ENCODE results near the gene MRPS24.
"Not testable (repeated sequence)": the region's sequence is repeated elsewhere in the genome, so short reads cannot be mapped to it uniquely, and the experiment has no call there.

Gene MRPS24

DNA sequence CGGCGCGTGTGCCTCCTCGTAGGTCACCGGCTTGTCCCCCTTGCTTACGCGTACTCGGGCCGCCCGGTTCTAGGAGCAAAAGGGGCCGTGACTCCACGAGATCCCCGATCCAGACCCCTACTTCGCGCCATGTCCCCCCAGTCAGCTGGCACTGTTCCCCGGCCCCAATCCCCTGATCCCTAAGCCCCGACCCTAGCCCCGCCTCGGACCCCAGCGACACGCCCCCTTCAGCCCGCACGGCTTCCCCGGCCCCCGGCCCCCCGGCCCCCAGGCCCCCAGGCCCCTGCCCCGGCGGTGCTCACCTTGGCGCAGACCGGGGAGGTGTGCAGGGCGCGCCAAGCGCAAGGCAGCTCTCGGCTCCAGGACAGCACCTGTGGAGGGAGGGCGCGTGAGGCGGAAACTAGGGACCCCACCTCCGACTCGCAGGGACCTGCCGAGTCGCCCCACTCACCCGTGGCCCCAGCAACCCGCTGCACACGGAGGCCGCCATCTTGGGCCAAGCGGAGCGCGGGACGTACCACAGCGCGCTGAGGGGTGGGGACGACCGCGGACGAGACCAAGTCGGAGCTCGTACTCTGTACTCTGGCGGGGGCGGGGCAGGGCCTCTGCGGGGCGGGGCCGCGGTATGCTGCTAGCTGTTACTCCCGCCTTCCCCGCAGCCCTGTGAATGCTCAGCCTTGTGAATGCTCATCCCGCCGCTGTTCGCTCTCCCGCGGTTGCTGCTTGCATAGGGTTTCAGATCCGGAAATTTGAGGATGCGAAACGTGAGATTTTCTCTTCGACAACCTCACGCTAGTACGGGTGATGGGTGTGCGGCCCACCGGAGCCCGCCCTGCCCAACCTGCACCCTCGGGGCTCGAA lies at the start of gene MRPS24:
TSS of gene MRPS24 (minus strand) at position 512 of the 861 bp plus-strand sequence. CDS start at position 490, 22 bp downstream.
- DNase-seq (ENCODE audit: low read depth) = peak; percentile 90

DNA sequence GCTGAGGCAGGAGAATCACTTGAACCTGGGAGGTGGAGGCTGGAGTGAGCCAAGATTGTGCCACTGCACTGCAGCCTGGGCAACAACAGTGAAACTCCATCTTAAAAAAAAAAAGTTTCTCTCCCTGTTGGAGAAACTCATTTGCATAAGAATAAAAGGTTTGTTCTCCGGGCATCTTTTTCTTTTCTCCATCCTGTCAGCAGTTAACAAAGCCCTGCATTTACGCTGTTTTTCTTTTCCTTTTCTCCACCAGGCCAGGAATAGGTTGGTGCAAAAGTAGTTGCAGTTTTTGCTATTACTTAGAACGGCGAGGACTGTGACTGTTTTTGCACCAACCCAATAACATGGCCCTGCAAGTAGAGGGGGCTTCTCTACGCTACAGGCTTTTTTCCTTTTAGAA lies 46.6 kb upstream of the MRPS24 start:
- DNase-seq (ENCODE audit: low read depth) = no peak

DNA sequence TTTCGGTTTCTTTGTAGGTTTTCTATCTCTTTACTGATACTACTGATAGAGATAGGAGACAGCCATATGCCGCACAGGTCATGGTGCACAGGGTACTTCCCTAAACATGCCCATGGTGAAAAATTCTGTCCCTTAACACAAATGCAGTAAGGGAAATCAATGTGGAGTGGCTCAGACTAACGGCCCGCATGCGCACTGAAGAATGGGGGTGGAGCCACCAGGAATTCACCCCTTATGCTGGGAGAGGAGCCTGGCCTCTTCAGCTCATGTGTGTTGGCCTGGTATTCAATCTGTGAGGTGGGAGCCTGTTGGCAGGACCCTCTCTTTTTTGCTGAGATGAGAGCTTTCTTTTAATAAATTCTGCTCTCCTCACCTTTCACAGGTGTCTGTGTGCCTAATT lies 45.5 kb upstream of the MRPS24 start:
- no peak for DNase-seq (ENCODE audit: low read depth)

DNA sequence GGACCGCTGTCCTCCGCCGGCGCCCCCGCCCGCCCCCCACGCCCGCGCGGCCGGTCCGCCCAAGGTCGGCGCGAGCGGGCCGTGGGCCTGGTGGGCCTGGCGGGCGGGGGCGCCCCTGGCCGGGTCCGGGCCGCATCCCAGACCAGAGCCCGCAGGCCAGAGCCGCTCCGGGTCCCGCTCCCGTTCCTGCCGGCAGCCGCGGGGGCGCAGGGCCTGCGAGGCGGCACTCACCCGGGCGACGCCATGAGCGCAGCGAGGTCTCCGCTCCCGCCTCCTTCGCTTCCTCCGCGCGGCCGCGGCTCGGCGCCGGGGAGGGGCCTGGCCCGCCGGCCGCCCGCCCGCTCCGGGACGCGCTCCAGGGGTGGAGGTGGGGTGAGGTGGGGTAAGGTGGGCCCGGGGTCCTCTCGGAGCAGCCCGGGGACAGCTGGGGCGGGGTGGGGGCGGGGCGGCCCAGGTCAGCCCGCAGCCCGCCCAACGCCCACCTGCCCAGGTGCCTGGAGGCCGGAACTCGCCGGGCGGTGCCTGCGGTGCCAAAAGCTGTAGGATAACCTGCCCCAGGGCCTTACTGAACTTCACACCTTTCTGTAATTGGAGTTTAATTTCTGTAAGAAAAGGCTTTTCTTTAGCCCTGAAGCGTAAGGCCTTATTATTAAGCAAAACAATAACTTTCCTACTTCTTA lies 37.2 kb upstream of the MRPS24 start, which contains the start of gene URGCP:
TSS of gene URGCP (minus strand) at position 266 of the 680 bp plus-strand sequence. CDS start at position 245, 21 bp downstream.
- DNase-seq (ENCODE audit: low read depth) = peak; percentile 34

DNA sequence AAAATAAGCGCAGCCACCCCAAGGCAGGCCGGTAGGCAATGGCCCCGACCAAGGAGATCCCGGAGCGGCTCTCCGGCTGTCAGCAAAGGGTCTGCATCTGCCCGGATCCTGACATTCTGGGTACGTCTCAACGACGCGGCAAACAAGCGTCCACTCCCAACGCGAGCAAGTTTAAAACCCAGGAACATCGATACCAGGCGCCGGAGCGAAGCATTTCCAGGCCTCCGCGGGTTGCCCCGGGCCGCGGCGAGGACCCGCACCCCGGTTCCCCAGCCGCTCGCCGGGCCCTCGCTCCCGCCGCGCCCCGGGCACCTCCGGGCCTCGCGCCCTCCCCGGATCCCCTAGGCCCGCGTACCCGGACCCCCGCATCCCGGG lies 36.6 kb upstream of the MRPS24 start:
- DNase-seq (ENCODE audit: low read depth) = peak; percentile 4

DNA sequence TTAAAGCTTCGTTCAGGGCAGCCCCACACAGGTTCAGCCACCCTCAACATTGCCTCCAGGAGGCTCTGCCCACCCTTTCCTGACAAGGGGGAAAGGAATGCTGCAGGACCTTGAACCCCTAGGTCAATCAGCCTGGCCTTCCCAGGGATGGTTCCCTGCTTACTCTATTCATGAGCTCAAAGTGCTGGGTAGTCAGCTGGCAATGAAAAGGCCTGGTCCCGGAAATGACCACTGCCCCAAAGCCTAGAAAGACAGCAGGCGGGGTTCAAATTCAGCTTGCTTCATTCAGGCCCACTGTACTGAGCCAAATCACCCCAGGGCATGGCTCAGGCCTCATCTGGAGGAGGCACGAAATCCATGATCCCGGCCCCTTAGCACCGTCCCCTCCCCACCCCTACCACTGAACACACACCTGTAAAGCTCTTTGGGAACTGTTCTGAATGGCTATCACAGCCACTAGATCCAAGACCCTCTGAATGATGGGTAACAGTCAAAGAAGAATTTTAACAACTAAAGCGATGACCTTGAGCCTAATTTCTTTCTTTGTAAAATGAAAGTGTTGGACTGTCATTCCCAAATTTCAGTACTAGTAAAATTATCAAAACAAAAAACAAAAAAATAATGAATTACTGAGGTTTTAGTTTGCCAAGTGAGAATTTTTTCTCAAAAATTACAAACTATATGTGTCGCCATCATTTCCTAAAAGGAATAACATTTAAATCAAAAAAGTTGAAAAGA lies 36.1 kb upstream of the MRPS24 start:
- DNase-seq (ENCODE audit: low read depth) = no peak

DNA sequence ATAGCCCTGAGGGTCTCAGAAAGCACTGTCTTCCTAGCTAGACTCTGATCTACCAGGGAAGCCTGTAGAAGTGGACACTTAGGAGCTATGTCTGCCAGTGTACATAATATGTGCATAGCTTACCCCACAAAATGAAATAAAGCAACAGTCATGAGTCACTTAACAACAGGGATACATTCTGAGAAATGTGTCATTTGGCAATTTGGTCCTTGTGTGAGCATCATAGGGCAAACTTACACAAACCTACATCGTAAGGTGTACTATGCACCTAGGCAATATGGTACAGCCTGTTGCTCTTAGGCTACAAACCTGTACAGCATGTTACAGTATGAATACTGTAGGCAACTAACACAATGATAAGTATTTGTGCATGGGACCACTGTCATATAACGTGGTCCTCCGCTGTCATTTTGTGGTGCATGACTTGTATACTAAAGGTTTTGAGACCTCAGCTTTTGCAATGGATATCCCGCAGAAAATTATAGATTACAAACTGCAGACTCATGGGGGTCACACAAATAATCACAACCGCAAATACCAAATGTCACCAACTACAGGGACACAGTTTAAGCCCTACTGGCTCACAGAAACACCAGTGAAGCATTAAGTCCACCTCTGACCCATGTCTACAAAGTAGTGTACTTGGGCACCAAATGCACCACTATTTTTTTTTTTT lies 35.4 kb upstream of the MRPS24 start:
- no peak for DNase-seq (ENCODE audit: low read depth)

DNA sequence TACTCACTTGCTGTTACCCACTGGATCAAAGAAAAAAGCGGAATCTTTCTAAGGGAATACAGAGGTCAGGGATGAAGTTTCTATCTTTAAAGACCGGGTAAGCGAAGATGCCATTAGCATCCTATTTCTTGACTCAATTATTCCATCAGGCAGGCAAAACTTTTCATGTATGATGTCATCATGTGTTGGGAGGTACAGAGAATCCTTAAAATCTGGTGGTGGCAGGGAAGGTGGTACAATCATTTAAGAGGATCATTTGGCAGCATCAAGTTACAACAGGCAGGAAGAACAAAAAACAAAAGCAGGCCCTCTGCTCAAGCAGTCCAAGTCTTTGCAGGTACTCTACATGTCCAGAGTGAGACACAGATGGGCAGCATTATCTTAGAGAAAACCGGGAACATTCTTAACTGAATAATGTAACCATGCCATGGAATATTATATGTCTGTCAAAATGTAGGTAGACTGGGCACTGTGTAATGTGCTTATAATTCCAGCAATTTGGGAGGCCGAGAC lies 33.3 kb upstream of the MRPS24 start:
- no peak for DNase-seq (ENCODE audit: low read depth)

DNA sequence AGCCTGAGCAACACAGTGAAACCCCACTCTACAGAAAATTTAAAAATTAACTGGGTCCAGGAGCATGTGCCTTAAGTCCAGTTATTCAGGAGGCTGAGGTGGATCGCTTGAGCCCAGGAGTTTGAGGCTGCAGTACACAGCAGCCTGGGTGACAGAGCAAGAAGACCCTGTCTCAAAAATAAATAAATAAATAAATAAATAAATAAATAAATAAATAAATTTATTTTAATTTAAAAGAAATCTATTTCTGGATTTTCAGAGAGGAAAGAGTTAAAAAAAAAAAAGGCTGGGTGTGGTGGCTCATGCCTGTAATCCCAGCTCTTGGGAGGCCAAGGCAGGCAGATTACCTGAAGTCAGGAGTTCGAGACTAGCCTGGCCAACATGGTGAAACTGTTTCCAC lies 29.3 kb upstream of the MRPS24 start:
- not testable (repeated sequence) for DNase-seq (ENCODE audit: low read depth)

DNA sequence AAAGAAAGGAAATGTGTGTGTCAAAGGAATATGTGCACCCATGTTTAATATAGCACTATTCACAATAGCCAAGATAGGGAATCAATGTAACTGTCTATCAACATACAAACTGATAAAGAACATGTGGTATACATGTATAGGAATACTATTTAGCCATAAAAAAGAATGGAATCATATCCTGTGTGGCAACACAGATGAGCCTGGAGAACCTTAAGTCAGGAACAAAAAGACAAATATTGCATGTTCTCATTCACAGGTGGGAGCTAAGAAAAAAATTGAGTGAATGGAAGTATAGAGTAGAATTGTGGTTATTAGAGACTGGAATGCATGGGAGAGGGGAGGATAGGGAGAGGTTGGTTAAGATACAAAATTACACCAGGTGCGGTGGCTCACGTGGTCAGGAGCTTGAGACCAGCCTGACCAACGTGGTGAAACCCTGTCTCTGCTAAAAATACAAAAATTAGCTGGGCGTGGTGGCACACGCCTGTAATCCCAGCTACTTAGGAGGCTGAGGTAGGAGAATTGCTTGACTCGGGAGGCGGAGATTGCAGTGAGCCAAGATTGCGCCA lies 26.6 kb upstream of the MRPS24 start:
- DNase-seq (ENCODE audit: low read depth) = no peak

DNA sequence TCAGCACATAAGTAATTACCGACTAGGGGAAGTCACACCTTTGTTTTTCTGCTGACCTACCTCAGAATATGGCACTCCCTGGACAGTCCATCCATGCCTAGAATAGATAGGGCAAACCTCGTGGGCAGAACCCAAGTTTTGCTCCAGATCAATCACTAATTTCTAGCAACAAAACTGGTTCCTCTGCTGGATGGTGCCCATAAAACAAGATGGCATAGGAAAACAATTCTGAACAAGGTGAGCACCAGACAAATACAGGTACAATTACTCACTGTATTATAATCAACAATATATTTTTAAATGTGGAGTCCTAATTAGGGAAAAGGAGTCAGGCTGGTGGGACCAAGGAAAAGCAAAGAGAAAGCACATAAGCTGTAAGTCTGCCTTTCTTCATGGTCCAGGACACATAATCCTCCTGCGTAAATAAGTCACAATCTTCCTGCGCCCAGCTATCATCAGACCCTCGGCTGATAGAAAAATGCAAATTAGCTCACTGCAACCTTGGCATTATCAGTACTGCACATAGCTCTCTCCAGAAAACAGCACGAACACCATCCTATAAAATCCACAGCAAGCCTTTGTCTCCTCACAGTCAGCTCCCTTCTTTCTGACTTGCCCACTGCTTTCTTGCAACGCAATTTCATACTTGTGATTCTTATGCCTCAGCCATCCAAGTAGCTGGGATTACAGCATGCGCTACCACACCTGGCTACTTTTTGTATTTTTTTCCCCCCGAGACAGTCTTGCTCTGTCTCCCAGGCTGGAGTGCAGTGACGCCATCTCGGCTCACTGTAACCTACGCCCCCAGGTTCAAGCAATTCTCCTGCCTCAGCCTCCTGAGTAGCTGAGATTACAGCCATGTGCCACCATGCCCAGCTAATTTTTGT lies 22.0 kb upstream of the MRPS24 start:
- no peak for DNase-seq (ENCODE audit: low read depth)

DNA sequence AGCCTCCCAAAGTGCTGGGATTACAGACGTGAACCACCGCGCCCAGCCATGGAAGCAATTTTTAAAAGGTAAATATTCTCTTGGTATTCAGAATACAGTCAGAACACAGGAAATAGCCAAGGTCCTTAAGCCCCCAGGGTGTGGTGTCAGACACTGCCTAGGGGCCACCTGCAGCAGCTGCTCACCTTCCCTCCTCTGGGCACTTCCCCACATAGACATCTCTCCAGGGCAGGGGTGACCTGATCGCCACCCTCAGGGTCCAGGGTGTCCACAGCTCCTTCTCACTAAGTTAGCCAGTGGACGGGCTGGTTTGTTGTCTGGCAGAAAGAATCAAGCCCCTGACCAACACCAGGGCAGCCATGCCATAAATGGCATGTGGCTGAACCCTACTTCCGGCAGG lies 21.2 kb upstream of the MRPS24 start:
- no peak for DNase-seq (ENCODE audit: low read depth)

DNA sequence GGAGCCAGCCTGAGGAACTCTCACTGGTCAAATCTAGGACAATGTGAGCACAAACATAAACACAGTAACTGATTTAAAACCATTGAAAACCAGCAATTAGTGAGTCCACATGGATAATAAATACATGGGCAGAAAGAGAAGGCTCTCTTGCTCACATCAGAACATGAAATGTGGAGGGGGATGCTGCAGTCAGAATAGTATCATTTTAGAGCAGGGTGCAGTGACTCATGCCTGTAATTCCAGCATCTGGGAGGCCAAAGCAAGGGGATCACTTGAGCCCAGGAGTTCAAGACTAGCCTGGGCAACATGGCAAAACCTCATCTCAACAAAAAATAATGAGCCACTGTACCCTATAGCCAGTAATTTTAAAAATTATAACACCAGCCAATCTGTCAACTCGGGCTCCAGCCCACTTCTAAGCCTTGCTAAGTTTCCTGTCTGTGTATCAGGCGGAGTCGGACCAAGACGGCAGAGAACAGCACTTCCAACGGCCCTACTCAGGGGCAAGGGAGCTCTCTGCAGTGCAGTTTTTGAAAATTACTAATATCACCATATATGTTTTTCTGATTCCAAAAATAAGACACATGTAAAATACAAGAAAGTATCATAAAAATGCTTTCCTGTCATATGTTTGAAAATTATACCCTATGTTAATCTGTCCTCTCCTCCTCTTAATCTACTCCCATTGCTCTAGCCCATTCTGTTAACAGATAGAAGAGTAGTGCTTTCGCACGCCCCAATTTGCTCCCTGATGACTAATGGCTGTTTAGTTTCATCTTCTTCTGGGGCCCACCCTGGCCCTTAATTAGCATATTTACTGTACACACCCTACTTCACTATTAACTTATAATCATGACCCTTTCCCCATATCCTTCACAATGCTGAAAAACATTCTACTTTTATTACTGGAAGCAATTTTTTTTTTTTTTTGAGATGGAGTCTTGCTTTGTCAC lies 20.0 kb upstream of the MRPS24 start:
- DNase-seq (ENCODE audit: low read depth) = peak; percentile 3

DNA sequence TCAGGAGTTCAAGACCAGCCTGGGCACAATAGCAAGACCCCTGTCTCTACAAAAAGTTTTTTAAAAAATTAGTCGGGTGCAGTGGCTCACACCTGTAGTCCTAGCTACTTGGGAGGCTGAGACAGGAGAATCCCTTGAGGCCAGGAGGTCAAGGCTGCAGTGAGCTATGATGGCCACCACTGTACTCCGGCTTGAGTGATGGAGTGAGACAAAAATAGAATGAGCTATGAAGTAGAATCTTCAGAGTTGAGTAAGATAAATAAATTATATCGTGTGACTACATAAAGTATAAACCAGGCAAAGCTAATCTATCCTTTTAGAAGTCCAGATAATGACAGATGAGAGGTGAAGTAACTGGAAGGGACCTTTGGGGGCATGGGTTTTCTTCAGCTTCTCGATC lies 15.3 kb upstream of the MRPS24 start:
- DNase-seq (ENCODE audit: low read depth) = no peak

DNA sequence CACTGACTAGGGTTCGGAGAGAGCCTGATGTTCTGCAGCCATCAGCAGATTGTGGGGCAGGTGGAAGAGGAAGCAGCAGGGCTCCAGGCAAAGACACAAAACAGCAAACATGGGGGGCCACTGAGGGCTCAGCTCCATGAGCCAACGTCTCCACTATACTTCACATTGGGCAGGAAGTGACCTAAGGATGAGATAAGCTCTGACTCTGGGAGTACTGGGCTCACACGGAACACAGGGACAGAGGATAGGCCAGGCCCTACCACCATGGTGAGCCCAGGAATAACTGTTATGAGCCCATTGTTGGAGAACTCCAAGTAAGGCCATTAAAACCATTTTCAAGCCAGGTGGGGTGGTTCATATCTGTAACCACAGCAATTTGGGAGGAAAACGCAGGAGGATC lies 14.9 kb upstream of the MRPS24 start:
- DNase-seq (ENCODE audit: low read depth) = no peak

DNA sequence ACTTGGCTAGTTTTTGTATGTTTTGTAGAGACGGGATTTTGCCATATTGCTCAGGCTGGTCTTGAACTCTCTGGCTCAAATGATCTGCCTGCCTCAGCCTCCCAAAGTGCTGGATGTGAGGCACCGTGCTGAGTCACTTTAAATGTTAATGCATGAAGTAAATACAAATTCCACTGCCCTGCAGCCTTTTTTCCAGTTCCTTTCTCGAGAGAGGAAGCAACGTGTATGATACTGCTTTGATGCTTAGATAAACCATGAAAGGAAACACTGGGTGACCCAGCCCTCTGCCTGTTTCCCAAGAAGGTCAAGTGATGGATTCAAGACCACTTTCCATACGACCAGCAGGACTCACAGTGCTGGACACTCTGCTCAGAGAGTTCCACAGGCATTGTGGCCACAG lies 11.3 kb upstream of the MRPS24 start:
- DNase-seq (ENCODE audit: low read depth) = no peak

DNA sequence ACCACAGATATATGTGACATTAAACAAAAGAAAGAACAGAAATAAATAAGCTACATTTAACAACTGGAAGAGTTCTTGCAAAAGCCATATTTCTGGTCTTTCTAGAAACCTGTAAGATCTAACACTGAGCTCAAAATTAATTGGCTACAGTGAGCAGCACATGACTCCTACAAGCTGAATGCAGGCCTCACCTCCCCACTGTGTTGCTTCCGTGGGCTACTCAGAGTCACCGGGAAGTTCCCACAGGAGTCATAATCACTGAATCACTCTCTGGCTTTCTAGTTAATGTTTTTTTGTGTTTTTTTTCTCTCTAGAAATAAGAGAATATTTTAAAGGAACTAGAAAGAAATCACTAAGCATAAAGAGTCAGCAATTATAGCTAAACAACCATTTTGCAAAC lies 10.2 kb upstream of the MRPS24 start:
- no peak for DNase-seq (ENCODE audit: low read depth)

DNA sequence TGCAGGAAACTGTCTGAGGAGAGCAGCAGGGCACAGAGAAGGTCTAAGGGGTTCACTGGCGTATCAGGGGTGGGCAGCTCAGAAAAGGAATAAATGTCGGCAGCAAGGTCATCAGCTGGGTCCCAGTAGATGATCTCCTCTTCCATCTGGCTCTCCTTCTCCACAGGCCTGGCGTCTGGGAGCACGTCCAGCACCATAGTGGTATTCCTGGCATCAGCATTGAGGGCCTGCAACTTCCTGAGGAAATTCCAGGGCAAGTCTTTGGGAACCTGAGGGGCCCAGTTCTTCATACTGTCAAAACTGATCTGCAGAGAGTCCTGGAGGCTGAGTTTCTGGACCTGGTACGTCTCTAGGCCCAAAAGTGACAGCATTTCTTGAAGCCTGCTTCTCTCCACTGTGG lies 9.6 kb upstream of the MRPS24 start:
- no peak for DNase-seq (ENCODE audit: low read depth)

Measured in stimulated activated CD4-positive, alpha-beta T cell treated with anti-CD3 and anti-CD28 coated beads, Interleukin-2, amount 100 ng/mL, for 4 hours (primary cell).